Fibroblast of gingiva (primary cell): ENCODE data around the gene WDR33.
"Not testable (repeated sequence)": the region's sequence is repeated elsewhere in the genome, so short reads cannot be mapped to it uniquely, and the experiment has no call there.

ENCODE experiments used
- DNase-seq: peaks from one replicate; pipeline ENCODE4 v3.0.0-alpha.2; 2011; ENCODE audit warnings: low read depth

WDR33 gene

GRCh38 chr2:127810619-127811396, at the start of gene WDR33:
TSS of gene WDR33 (minus strand) at chr2:127811171. CDS start at chr2:127770981, 40,190 bp downstream.
- DNase-seq: peak; percentile 76

- no peak for DNase-seq
These were observed 49.2 kb upstream of the WDR33 start for GRCh38 chr2:127860130-127860529.

GRCh38 chr2:127859712-127860085, 48.7 kb upstream of the WDR33 start:
- no peak for DNase-seq

DNA sequence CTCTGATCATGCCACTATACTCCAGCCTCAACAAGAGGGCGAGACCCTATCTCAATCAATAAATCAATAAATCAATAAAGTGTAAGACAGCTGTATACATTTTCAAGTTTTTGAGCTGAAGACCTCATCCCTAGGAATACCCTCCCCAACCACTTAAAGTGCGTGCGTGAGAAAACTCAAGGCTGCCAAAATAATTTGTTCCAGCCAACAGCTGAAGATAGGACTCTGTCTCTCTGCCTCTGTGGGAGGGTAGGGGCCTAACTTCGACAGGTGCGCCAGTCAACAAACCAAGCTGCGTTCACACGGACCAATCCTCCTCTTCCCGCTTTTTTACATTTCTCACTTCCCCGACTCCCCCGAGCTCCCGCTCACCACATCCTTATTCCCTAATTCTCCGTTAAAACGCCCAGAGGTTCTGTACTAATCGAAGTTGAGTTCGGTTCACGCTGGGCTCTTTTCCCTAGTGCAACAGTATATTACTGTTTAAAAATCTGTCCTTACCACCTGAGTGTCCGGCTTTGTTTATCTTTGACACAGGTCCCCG, 46.4 kb upstream of the WDR33 start:
- no peak for DNase-seq

GRCh38 chr2:127853671-127854070, 42.7 kb upstream of the WDR33 start:
- no peak for DNase-seq

GRCh38 chr2:127852388-127852787, 41.4 kb upstream of the WDR33 start:
- DNase-seq: no peak

DNA sequence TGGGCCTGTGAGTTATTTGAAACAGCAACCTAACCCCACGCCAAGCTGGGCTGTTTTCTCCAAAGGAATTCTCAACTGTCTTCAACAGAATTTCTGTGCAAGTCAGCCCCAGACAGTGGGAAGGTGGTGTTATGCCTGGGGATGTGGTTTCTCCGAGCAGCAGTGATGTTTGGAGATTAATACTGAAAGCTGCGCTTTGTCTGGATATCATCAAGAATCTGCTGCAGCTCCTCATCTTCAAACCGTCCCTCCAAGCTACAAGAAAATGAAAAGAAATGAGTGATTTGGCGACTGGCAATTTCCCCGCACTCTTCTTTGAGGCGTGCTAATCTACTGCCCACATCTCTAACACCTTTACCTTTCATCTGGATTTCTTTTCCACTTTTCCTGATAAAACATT, 37.0 kb upstream of the WDR33 start:
- DNase-seq: no peak

GRCh38 chr2:127844973-127845372, 34.0 kb upstream of the WDR33 start:
- DNase-seq: no peak

- DNase-seq: no peak
These were observed 32.7 kb upstream of the WDR33 start for GRCh38 chr2:127843677-127844076.

DNA sequence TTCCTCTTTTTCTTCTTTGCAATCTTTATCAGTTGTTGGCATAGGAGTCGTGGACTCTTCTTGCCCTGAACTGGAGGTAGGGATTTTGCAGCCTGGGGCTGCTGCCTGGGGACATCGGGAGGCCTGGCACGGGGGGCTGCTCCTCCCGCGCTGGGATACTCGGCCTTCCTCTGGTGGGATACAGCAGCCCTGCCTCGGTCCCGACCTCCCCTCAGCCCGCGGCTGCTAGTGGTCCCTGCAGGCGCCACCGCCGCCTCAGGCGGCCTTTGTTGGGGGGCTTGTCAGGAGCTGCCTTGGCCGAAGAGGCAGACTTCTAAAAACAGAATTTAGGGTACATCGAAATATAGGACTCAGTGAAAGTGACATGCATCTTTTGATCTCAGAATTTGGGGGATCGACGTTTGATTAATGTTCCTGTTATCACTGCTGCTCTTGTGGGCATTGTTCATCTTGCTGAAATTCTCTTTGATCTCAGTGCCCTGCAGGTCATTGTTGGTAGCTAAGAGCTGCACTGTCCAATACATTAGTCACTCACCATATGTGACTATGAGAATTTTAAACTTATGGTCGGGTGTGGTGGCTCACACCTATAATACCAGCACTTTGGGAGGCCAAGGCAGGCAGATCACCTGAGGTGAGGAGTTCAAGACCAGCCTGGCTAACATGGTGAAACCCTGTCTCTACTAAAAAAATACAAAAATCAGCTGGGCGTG, 30.7 kb upstream of the WDR33 start:
- DNase-seq: no peak

GRCh38 chr2:127840893-127841292, 29.9 kb upstream of the WDR33 start:
- no peak for DNase-seq

GRCh38 chr2:127834951-127835350, 24.0 kb upstream of the WDR33 start:
- no peak for DNase-seq

DNA sequence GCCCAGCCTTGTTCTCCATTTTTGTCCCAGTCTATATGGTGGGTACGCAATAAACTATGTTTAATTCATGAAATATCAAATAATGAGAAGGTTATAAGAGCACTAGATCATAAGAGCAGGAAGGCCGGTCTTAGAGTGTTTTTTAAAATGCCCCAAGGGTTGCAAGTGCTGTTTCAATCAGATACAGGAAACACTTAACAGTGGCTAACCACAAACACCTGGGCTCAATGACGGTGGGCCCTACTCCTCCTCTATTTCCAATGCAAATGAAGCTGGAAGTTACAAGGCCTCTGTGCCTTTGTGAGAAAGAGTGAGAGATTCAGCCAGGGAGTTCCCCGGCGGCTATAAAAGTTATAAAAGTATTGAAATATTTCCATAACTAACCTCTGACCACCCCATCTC, 18.9 kb upstream of the WDR33 start:
- no peak for DNase-seq

DNA sequence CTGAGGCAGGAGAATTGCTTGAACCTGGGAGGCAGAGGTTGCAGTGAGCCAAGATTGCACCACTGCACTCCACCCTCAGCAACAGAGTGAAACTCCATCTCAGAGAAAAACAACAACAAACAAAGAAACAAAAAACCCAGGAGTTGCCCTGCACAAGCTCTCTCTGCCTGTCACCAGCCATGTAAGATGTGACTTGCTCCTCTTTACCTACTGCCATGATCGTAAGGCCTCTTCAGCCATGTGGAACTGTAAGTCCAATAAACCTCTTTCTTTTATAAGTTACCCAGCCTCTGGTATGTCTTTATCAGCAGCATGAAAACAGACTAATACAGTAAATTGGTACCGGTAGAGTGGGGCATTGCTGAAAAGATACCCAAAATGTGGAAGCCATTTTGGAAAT, 15.7 kb upstream of the WDR33 start:
- not testable (repeated sequence) for DNase-seq

DNA sequence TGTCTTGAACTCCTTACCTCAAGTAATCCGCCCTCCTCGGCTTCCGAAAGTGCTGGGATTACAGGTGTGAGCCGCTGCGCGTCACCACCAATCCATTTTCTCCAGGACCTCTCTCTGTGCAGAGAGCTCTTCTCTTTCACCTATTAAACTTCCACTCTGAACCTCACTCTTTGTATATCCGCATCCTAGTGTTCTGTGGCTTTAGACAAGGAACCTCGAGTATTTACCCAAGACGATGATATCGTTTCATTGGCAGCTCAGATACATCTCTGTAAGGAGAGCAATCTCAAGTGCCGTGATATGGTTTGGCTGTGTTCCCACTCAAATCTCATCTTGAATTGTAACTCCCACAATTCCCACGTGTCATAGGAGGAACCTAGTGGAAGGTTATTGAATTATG, 15.1 kb upstream of the WDR33 start:
- no peak for DNase-seq

DNA sequence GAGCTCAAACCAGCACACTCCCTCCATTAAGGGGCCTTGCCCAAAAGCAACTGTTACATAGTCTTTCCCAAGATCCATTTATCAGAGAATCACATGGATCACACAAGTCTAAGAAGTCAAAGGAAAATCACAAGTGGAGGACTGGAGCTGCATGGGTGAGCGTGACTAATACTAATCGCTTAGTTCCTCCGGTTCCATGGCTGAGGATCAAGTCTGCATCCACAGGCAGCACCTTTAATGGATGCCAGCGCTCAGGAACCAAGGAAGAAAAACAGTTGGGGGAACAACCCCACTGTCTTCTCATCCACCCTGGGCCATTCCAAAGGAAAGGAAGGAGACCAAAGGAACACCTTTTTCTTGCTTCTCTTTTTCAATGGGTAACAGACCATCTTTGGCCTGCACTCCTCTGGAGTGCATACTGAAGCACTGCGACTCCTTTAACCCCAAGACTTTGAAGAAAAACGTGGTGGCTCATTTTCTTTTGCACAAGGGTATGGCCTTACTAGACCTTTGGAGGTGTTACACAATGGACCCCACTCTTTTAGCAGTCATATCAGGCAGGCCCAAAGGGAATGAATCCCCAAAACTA, 9.2 kb upstream of the WDR33 start:
- DNase-seq: peak; percentile 9

GRCh38 chr2:127818794-127819425, 7.9 kb upstream of the WDR33 start:
- no peak for DNase-seq

GRCh38 chr2:127818241-127818640, 7.3 kb upstream of the WDR33 start:
- DNase-seq: no peak

GRCh38 chr2:127814677-127815076, 3.7 kb upstream of the WDR33 start:
- no peak for DNase-seq

- DNase-seq: not testable (repeated sequence)
These were observed 1.5 kb upstream of the WDR33 start for GRCh38 chr2:127812441-127812840.

DNA sequence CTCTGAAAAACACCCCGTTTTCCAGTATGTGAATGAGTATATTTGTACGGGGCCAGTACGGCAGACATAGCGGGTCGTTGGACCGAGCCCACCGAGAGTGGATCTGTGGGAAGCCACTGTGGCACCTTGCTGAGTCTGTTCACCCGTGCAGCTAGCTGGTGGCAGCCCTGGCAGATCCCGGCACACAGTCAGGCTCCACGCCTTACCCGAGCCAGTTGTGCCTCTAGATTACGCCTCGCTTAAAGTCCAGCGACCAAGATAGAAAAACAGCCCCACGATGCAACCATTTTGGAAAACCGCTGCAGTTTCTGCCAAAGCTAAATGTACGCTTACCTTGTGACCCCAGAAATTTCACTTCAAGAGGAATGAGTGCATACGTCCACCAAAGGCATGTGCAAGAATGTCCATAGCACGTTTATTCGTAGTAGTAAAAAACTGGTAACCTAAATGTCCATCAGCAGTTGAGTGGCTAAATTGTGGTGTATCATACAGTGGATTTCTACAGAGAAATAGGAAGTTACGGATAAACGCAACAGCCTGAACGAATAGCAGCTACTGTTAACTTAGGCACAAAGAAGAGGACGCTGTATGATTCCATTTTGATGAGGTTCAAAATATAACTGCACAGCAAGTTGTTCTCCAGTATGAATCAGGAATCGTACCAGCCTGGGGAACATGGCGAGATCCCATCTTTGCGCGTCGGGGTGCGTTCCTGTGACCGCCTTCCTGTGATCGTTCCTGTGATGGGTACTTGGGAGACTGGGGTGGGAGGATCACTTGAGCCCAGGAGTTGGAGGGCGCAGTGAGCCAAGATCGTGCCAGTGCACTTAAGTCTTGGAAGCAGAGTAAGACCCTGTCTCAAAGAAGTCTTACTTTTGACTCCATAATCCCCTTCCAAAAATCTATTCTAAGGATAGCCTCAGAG, 688 bp upstream of the WDR33 start:
- no peak for DNase-seq
